Endometrium (tissue), 2 donors: ENCODE data around the gene CELF4.

ENCODE experiments used
- FAIRE-seq: peaks from 2 replicates; lab custom pipeline; 2012; peaks lifted over from hg19 to GRCh38; lab: Jason Lieb, UNC
- donor health status: control.
- donor health status: control.

The CELF4 gene

GRCh38 chr18:37565101-37565976 is at the start of gene CELF4:
CELF4 (minus strand) TSS chr18:37565798.
- no peak for FAIRE-seq

DNA sequence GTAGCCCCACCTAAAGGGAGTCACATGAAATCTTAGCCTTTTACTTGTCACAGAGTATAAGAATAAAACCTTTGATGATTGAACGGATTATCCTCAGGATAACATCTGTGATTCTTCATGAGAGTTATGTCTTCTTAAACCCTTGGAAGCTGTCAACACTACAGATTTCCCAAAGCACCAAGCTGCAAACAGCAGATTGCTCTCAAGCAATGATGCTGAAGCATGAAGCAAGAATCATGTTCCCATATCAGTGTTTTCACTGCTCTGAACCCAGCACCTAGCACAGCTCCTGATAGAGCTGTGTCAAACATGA is 47.6 kb upstream of the CELF4 start:
- no peak for FAIRE-seq

GRCh38 chr18:37612524-37613252 is 47.1 kb upstream of the CELF4 start:
- no peak for FAIRE-seq

- no peak for FAIRE-seq
Measured at GRCh38 chr18:37611614-37612279, 46.1 kb upstream of the CELF4 start.

DNA sequence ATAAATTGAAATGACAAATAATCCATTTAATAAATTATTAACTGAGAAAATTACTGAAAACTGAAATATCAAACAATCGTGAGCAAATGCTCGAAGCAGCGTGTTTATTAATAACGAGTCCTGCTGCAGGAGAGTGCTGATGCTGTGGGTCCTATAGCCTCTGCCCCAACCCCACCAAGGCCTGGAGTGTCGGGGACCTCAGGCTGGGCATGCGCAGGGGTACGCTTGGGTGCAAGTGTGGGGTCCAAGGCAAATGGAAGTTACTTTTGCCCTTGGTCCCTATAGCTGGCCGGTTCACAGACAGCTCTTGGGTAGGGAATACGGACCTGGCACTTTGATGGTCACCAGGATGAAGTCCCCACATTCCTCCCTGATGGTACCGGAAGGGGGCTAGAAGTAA is 43.3 kb upstream of the CELF4 start:
- no peak for FAIRE-seq

DNA sequence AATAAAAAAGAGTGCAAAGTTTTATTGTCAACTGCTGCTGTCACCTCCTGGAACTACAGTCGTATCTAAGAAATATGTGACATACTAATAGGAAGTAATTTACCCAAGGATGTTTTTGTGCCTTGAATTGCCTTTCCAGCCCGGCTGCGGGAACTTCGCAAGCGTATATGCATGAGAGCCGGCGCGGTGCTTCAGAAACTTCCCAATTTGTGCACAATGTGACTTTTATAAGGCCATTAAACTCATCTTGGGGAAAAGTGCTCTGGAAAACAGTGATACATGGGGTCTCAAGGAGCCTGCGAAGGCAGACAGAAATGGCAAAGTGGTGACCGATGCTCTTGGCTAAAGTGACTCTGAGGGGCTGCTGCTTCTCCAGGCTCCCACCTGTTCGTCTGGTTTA is 41.7 kb upstream of the CELF4 start:
- no peak for FAIRE-seq

- FAIRE-seq: no peak
Measured at GRCh38 chr18:37604032-37604431, 38.4 kb upstream of the CELF4 start.

GRCh38 chr18:37598966-37599896 is 33.6 kb upstream of the CELF4 start:
- no peak for FAIRE-seq

GRCh38 chr18:37598396-37598795 is 32.8 kb upstream of the CELF4 start:
- no peak for FAIRE-seq

- no peak for FAIRE-seq
Measured at GRCh38 chr18:37590346-37590745, 24.7 kb upstream of the CELF4 start.

GRCh38 chr18:37588289-37588688 is 22.7 kb upstream of the CELF4 start:
- no peak for FAIRE-seq

GRCh38 chr18:37586656-37587225 is 21.1 kb upstream of the CELF4 start:
- no peak for FAIRE-seq

GRCh38 chr18:37584952-37585695 is 19.5 kb upstream of the CELF4 start:
- no peak for FAIRE-seq

DNA sequence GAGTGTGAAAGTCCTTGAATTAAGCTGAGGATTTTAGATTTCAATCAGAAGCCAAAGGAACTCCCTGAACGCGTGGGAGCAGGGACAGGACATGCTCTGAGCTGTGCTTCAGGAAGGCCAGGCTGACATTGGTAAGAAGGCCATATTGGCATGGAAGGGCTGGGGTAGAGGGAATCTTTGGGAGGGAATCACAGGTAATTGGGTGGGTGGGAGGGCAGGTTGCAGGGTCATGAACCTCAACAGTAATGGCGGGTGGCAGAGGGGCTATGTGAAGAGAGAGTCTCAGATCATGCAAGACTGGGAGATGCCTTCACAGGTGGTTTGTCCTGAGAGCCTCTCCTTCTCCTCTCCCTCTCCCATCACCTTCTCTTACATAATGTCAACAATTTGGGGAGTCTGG is 18.6 kb upstream of the CELF4 start:
- no peak for FAIRE-seq

DNA sequence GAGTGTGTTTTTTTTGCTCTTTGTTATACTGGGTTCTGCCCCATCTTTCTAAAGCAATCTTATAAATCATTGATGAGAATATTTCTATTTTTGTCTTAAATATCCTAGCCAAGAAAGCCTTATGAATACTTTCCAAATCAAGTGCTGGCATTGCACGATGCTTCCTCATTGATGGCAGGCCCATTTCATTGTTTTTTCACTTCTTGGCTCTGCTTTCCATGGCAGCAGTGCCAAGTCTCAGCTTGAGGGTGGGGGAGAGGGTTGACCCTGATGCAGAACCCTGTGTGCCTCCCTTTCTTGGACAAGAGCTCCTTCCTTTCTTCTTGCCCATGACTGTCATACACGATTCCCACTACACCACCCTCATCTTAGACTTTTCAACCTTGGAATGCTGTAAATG is 16.7 kb upstream of the CELF4 start:
- FAIRE-seq: no peak

DNA sequence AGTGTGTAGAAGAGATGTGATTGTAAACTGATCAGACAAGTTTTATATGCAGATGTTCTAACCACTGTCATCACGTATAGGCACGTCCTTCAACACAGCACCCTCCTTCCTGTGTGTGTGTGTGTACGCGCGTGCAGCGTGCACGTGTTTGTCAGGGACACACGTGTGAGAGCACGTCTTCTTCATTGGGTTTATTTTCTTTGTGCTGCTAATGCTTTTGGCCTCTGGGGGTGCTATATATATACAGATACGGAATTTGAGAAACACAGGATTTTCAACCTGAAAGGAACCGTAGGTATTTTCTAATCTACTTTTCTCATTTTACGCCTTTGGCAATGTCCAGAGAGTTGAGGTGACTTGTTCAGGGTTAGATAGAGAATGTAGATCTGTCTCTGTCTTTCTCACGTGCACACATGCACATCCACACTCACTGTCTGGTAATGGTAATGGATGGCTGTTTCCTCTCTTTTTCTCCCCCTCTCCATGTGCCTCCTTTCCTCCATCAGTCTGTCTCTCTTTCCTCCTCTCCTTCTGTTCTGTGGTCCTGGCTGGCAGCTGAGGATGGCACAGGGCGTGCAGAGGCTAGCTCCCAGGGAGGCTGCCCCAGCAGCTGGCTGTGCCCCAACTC is 13.4 kb upstream of the CELF4 start:
- no peak for FAIRE-seq

DNA sequence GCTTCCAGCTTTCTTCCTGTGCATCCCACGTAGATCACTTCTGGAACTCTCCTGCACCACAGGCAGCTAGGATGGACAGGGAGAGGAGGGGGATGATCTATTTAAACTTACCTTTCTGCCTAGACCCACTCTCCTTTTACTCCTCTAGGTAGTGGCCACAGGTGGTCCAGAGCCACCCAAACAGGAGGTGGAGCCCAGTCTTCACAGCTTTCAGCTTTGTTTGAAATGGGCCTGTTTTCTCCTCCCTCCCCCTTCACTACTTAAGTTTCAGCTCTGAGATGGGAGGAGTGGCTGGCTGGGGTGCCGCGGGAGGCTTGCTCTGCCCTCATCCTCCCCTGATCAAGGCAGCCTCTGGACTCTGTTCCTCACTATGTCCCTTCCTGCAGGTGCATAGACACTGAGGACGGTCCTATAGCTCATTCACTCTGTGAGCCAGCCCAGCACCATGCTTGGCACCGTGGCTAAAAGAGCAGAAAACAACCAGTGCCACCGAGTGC is 12.6 kb upstream of the CELF4 start:
- no peak for FAIRE-seq

DNA sequence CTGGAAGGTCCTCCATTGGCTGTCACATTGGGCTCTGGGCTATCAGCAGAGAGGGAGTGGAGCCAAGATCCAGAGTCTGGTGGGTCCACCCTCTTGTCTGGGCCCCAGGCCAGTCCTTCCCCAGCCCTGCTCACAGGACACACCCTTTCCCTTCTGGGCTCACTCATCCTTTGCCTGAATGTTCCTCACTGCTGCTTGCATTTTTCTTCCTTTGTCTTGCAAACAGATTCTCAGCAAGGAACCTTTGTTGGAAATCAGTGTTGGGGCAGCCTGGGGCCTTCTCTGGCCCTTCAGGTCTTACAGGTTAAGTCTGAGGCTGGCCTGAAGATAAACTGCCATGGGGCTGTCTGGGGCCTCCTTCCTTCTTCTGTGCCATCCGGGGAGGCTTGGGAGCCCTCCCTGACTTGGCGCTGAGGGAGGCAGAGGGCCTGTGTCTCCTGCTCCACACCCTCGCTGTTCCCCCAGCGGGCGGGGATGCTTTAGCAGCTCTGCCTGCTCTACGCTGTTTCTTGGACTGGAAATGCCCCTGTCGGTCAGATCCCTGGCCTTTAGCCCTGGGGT is 11.5 kb upstream of the CELF4 start:
- no peak for FAIRE-seq

GRCh38 chr18:37575646-37576045 is 10.0 kb upstream of the CELF4 start:
- FAIRE-seq: no peak

DNA sequence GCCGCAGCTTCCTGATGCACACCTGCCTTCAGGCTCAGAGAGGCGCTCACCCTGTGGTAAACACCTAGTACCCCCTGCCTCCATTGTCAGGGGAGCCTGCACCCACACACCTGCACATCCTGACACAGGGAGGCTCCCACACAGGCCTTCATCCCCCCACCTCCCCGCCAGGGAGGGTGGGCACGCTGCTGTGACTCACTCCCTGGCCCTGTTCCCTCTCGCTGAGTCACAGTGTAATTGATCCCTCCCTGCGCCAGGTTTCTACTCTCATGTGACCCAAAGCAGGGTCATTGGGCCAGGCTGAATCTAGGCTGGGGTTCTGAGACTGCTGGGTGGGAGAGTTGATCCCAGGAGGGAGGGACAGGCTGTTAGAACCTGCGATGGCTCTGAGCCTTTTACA is 8.5 kb upstream of the CELF4 start:
- FAIRE-seq: no peak
